PC-3 (cell line): ENCODE results near the gene HCN1. TPM values are rescaled to one million over a fixed set of nuclear protein-coding genes. Genes with fewer than 3 reads are reported as not detected.
A peak's percentile ranks its signal among the peaks of the same experiment; 100 is the strongest.

ENCODE experiments used
- ATAC-seq: fragments of 200-7000 bp; cut with Tn5 transposase; 2 replicates; pipeline ENCODE4 v1.9.1; 2020; ENCODE audit warnings: mild to moderate bottlenecking, moderate library complexity
- BruUV-seq: library from RNA; stranded (reverse); fragments of 400-500 nt; replicated peaks from 2 replicates; lab custom pipeline; 2021; lab: Mats Ljungman, UMichigan
- CTCF ChIA-PET: fragments of 300-600 bp; sonication (Branson Sonifier 250); formaldehyde crosslinking; loops from one replicate; lab custom pipeline; 2022; ENCODE audit warnings: antibody characterized with exemption; lab: Charles Lee
- POLR2A ChIA-PET: fragments of 300-600 bp; sonication (Branson Sonifier 250); formaldehyde crosslinking; loops from one replicate; lab custom pipeline; 2022; ENCODE audit warnings: antibody characterized with exemption; ENCODE audit not compliant: unreplicated experiment; lab: Charles Lee
- DNase-seq: peaks from one replicate; pipeline ENCODE4 v3.0.0-alpha.2; 2015
- H2AFZ ChIP-seq: fragments of 300-600 bp; sonication (generic); 2 replicates; pipeline ENCODE4 v1.6.0; 2016; ENCODE audit warnings: antibody characterized with exemption, low read length
- H3F3A ChIP-seq: fragments of 300-600 bp; sonication (generic); one replicate; pipeline ENCODE4 v1.6.0; 2017; ENCODE audit warnings: antibody characterized with exemption, low read length, control low read depth, mild to moderate bottlenecking; ENCODE audit not compliant: unreplicated experiment
- H3K27ac ChIP-seq: fragments of 300-600 bp; sonication (generic); 2 replicates; pipeline ENCODE4 v1.5.1; 2016; ENCODE audit warnings: mild to moderate bottlenecking, low read length
- H3K27me3 ChIP-seq: fragments of 300-600 bp; sonication (generic); 2 replicates; pipeline ENCODE4 v1.6.1; 2016; ENCODE audit warnings: low read length, mixed read lengths
- H3K36me3 ChIP-seq: fragments of 300-600 bp; sonication (generic); 2 replicates; pipeline ENCODE4 v1.6.1; 2016; ENCODE audit warnings: low read depth, mixed run types, low read length, mixed read lengths
- H3K4me1 ChIP-seq: fragments of 300-600 bp; sonication (generic); 2 replicates; pipeline ENCODE4 v1.5.1; 2016; ENCODE audit warnings: low read length; ENCODE audit not compliant: insufficient read depth
- H3K4me2 ChIP-seq: fragments of 300-600 bp; sonication (generic); 2 replicates; pipeline ENCODE4 v1.6.0; 2016; ENCODE audit warnings: low read length
- H3K4me3 ChIP-seq: fragments of 300-600 bp; sonication (generic); 2 replicates; pipeline ENCODE4 v1.5.1; 2016; ENCODE audit warnings: mild to moderate bottlenecking, low read length, mixed read lengths
- H3K79me2 ChIP-seq: fragments of 300-600 bp; sonication (generic); 2 replicates; pipeline ENCODE4 v1.6.1; 2017; ENCODE audit warnings: low read length, mixed read lengths
- H3K9ac ChIP-seq: fragments of 300-600 bp; sonication (generic); 2 replicates; pipeline ENCODE4 v1.6.0; 2016; ENCODE audit warnings: mild to moderate bottlenecking, low read length
- H3K9me2 ChIP-seq: fragments of 300-600 bp; sonication (generic); replicated peaks from 2 replicates; pipeline ENCODE4 v1.6.1; 2016; ENCODE audit warnings: mixed run types, low read length, mixed read lengths
- H3K9me3 ChIP-seq: fragments of 300-600 bp; sonication (generic); 2 replicates; pipeline ENCODE4 v1.6.1; 2016; ENCODE audit warnings: low read length, mixed read lengths
- H4K20me1 ChIP-seq: fragments of 300-600 bp; sonication (generic); 2 replicates; pipeline ENCODE4 v1.6.1; 2016; ENCODE audit warnings: low read length, mixed read lengths
- CTCF ChIP-seq: fragments of 300-600 bp; sonication (generic); conservative IDR thresholded peaks from 2 replicates; pipeline ENCODE4 v1.5.1; 2017; ENCODE audit warnings: antibody characterized with exemption, low read depth, mild to moderate bottlenecking, low read length
- EZH2 ChIP-seq: fragments of 300-600 bp; sonication (generic); IDR thresholded peaks from one replicate; pipeline ENCODE4 v1.6.1; 2017; ENCODE audit warnings: antibody characterized with exemption, mild to moderate bottlenecking, low read length; ENCODE audit not compliant: unreplicated experiment
- EZH2phosphoT487 ChIP-seq: fragments of 300-600 bp; sonication (generic); IDR thresholded peaks from 2 replicates; pipeline ENCODE4 v1.6.1; 2018; ENCODE audit warnings: mild to moderate bottlenecking, antibody characterized with exemption, low read length, borderline replicate concordance
- intact Hi-C: fragments of 100-400 bp; cut with micrococcal nuclease; formaldehyde crosslinking; loops from 2 replicates; pipeline ENCODE4 v1.9.0; 2023
- total RNA-seq: library from RNA; depleted of rRNA; stranded (reverse); fragments of >200 nt; gene quantifications from 2 replicates; pipeline ENCODE4 v1.2.3, GENCODE V29; 2014

HCN1 gene
- total RNA-seq, 1 experiment from 2014 or later, result not detected

- Histone ChIP-seq H3K4me1 (no peaks in the 10 kb centered on the region), H3K4me2 (no peak overlapping the region), H3K27ac (no peak overlapping the region), H3K79me2 (no peaks in the 10 kb centered on the region), H3K36me3 (no peaks in the 10 kb centered on the region), H3K9me3 (peaks cover 6% of the 10 kb centered on the region; the same call in 1 of the 2 replicates), H3K9me2 (no peaks in the 10 kb centered on the region), H2AFZ (no peak overlapping the region), H3K27me3 (peaks cover 10% of the 10 kb centered on the region; the same call in 1 of the 2 replicates), H4K20me1 (no peaks in the 10 kb centered on the region), H3K9ac (no peak overlapping the region), H3F3A (no peaks in the 10 kb centered on the region), H3K4me3 (no peak overlapping the region)
- CTCF ChIA-PET, result no interaction called here
- ATAC-seq (peak; percentile 51), DNase-seq (no peak)
- TF ChIP-seq EZH2 (no peak), EZH2phosphoT487 (no peak), CTCF (no peak)
- intact Hi-C loops, result no loop called here
- POLR2A ChIA-PET, result no interaction called here
- no TSS peak for BruUV-seq
Observed at GRCh38 chr5:45279109-45279508, 417.1 kb downstream of the HCN1 start.

- Histone ChIP-seq H3K4me3 (no peak overlapping the region), H3K79me2 (no peaks in the 10 kb centered on the region), H3K4me2 (no peak overlapping the region), H3K9me2 (0 out of 2 replicates have a peak, but pooled peaks cover 2% of the 10 kb centered on the region), H2AFZ (no peak overlapping the region), H3F3A (no peaks in the 10 kb centered on the region), H3K27ac (no peak overlapping the region), H3K27me3 (peaks cover 6% of the 10 kb centered on the region; the same call in 1 of the 2 replicates), H3K36me3 (no peaks in the 10 kb centered on the region), H3K4me1 (no peaks in the 10 kb centered on the region), H3K9me3 (peaks cover 6% of the 10 kb centered on the region; the same call in 1 of the 2 replicates), H4K20me1 (no peaks in the 10 kb centered on the region), H3K9ac (no peak overlapping the region)
- BruUV-seq, result no TSS peak
- ATAC-seq (no peak), DNase-seq (no peak)
- CTCF ChIA-PET, result no interaction called here
- POLR2A ChIA-PET, result no interaction called here
- intact Hi-C loops, result no loop called here
- TF ChIP-seq EZH2, result no peak
- TF ChIP-seq CTCF, result no peak
- no peak for TF ChIP-seq EZH2phosphoT487
Observed at GRCh38 chr5:45277860-45278259, 418.3 kb downstream of the HCN1 start.

GRCh38 chr5:45274241-45274640 is 421.9 kb downstream of the HCN1 start:
- intact Hi-C loops, result no loop called here

More at GRCh38 chr5:45274241-45274640, 421.9 kb downstream of the HCN1 start:
- no peaks in the 10 kb centered on the region for H3K79me2 ChIP-seq
- no peaks in the 10 kb centered on the region for H3K9me3 ChIP-seq
- no peak overlapping the region for H3K27ac ChIP-seq
- DNase-seq (no peak), ATAC-seq (no peak)
- H3K9me2 ChIP-seq, result 0 out of 2 replicates have a peak, but pooled peaks cover 2% of the 10 kb centered on the region
- POLR2A ChIA-PET, result no interaction called here
- H4K20me1 ChIP-seq, result no peaks in the 10 kb centered on the region
- CTCF ChIA-PET, result no interaction called here
- no peak overlapping the region for H3K4me2 ChIP-seq
- 0 out of 2 replicates have a peak, but pooled peaks cover 3% of the 10 kb centered on the region for H3K27me3 ChIP-seq
- no TSS peak for BruUV-seq
- no peak overlapping the region for H2AFZ ChIP-seq
- H3K4me1 ChIP-seq, result no peaks in the 10 kb centered on the region
- TF ChIP-seq CTCF, result no peak
- TF ChIP-seq EZH2phosphoT487, result no peak
- no peak for TF ChIP-seq EZH2
- no peaks in the 10 kb centered on the region for H3K36me3 ChIP-seq
- no peak overlapping the region for H3K9ac ChIP-seq
- no peak overlapping the region for H3K4me3 ChIP-seq
- H3F3A ChIP-seq, result no peaks in the 10 kb centered on the region
